ENCODE data around the gene BFSP2. TPM values are rescaled to one million over a fixed set of nuclear protein-coding genes. Genes with fewer than 3 reads are reported as not detected.

The BFSP2 gene
- total and polyA plus RNA-seq, 10 donors, result 1.5 to 52.5 (median 3.1) TPM; not detected in 1

GRCh38 chr3:133486658-133487057, 86.8 kb downstream of the BFSP2 start:
- Histone ChIP-seq H3K9me3 (peaks cover 0 to 17% (median 10%) of the 10 kb centered on the region in 8 donors), H3K27ac (no peak overlapping the region), H3K4me3 (no peak overlapping the region), H3K4me1 (peaks cover 0 to 40% (median 14%) of the 10 kb centered on the region in 6 donors), H3K27me3 (replicated peaks in 1 of 7) (no peaks in the 10 kb centered on the region), H3K36me3 (no peaks in the 10 kb centered on the region)
- intact Hi-C loops (cut with DNase I; ENCODE audit: low total_unique reads), result loop anchor here (5.0 kb wide), 1 partner anchor 91 kb away; no protein-coding TSS in a partner anchor
- DNase-seq, result no peak
- TF ChIP-seq POLR2AphosphoS5 (IDR thresholded peaks at IDR 0.05), result no peak
- no peak for TF ChIP-seq CTCF (IDR thresholded peaks at IDR 0.05 in 8 of 11, conservative IDR thresholded peaks at IDR 0.05 in 3 of 11)
- TF ChIP-seq POLR2A (IDR thresholded peaks at IDR 0.05), result no peak
- WGBS, 5 donors, result 94 to 100% (median 98%) methylated on average over 5 of the region's 5 CpGs

- 72 to 89% (median 84%) methylated on average over 2 to 4 of the region's 4 CpGs for WGBS, 5 donors
- H3K27me3 ChIP-seq (replicated peaks in 1 of 7), result no peaks in the 10 kb centered on the region
- peaks cover 0 to 45% (median 19%) of the 10 kb centered on the region in 6 donors for H3K4me1 ChIP-seq
- H3K9me3 ChIP-seq, result peaks cover 0 to 17% (median 10%) of the 10 kb centered on the region in 8 donors
- H3K4me3 ChIP-seq, result no peak overlapping the region
- no peaks in the 10 kb centered on the region for H3K36me3 ChIP-seq
- intact Hi-C loops (cut with DNase I; ENCODE audit: low total_unique reads), result loop anchor here (5.0 kb wide), 1 partner anchor 90 kb away; no protein-coding TSS in a partner anchor
- TF ChIP-seq POLR2A (IDR thresholded peaks at IDR 0.05), result no peak
- no peak for TF ChIP-seq POLR2AphosphoS5 (IDR thresholded peaks at IDR 0.05)
- TF ChIP-seq CTCF (IDR thresholded peaks at IDR 0.05 in 8 of 11, conservative IDR thresholded peaks at IDR 0.05 in 3 of 11), result no peak
- H3K27ac ChIP-seq, result no peak overlapping the region
- no peak for DNase-seq
These were observed 87.3 kb downstream of the BFSP2 start for GRCh38 chr3:133487204-133487603.

- H3K4me1 ChIP-seq, result peaks cover 0 to 53% (median 28%) of the 10 kb centered on the region in 6 donors
- H3K27me3 ChIP-seq (replicated peaks in 1 of 7), result no peaks in the 10 kb centered on the region
- intact Hi-C loops (cut with DNase I; ENCODE audit: low total_unique reads), result loop anchor here (5.0 kb wide), 1 partner anchor 89 kb away; no protein-coding TSS in a partner anchor
- TF ChIP-seq POLR2AphosphoS5 (IDR thresholded peaks at IDR 0.05) (no peak), CTCF (IDR thresholded peaks at IDR 0.05 in 8 of 11, conservative IDR thresholded peaks at IDR 0.05 in 3 of 11) (peak; percentile 13 to 74 (median 52)), POLR2A (IDR thresholded peaks at IDR 0.05) (no peak)
- no peak for DNase-seq
- H3K27ac ChIP-seq, result peak overlapping the region in 1 of 8 donors; percentile 24
- no peak overlapping the region for H3K4me3 ChIP-seq
- 66 to 90% (median 69%) methylated on average over 1 of the region's 1 CpG for WGBS, 5 donors
- H3K36me3 ChIP-seq, result no peaks in the 10 kb centered on the region
- peaks cover 0 to 17% (median 10%) of the 10 kb centered on the region in 8 donors for H3K9me3 ChIP-seq
These were observed 88.2 kb downstream of the BFSP2 start for GRCh38 chr3:133487920-133488540.

- Histone ChIP-seq H3K4me3 (no peak overlapping the region), H3K27me3 (replicated peaks in 1 of 7) (no peaks in the 10 kb centered on the region), H3K27ac (peak overlapping the region in 3 of 8 donors; percentile 18 to 82 (median 24)), H3K4me1 (peaks cover 0 to 56% (median 29%) of the 10 kb centered on the region in 6 donors), H3K36me3 (no peaks in the 10 kb centered on the region), H3K9me3 (peaks cover 0 to 17% (median 10%) of the 10 kb centered on the region in 8 donors)
- WGBS, 5 donors, result 70 to 81% (median 80%) methylated on average over 3 of the region's 3 CpGs
- no peak for DNase-seq
- intact Hi-C loops (cut with DNase I; ENCODE audit: low total_unique reads), result loop anchor here (5.0 kb wide), 1 partner anchor 88 kb away; no protein-coding TSS in a partner anchor
- TF ChIP-seq POLR2AphosphoS5 (IDR thresholded peaks at IDR 0.05) (no peak), POLR2A (IDR thresholded peaks at IDR 0.05) (no peak), CTCF (IDR thresholded peaks at IDR 0.05 in 8 of 11, conservative IDR thresholded peaks at IDR 0.05 in 3 of 11) (no peak)
These were observed 89.0 kb downstream of the BFSP2 start for GRCh38 chr3:133488785-133489367.
